ENCODE results near the gene ANKRD11. TPM values are rescaled to one million over a fixed set of nuclear protein-coding genes. Genes with fewer than 3 reads are reported as not detected.
"Not testable (repeated sequence)": the region's sequence is repeated elsewhere in the genome, so short reads cannot be mapped to it uniquely, and the experiment has no call there.

ANKRD11 gene
- total RNA-seq, 1 experiment from 2014 or later, result 34.4 TPM

GRCh38 chr16:89482150-89482816 lies 8.1 kb downstream of the ANKRD11 start:
- no peak for DNase-seq (ENCODE audit: low spot score)

- no peak for DNase-seq (ENCODE audit: low spot score)
Observed at GRCh38 chr16:89481356-89481955, 8.9 kb downstream of the ANKRD11 start.

- DNase-seq (ENCODE audit: low spot score), result no peak
Observed at GRCh38 chr16:89478576-89479221, 11.7 kb downstream of the ANKRD11 start.

- no peak for DNase-seq (ENCODE audit: low spot score)
Observed at GRCh38 chr16:89476811-89477261, 13.5 kb downstream of the ANKRD11 start.

GRCh38 chr16:89476379-89476778 lies 14.0 kb downstream of the ANKRD11 start:
- no peak for DNase-seq (ENCODE audit: low spot score)

- no peak for DNase-seq (ENCODE audit: low spot score)
Observed at GRCh38 chr16:89475144-89475543, 15.2 kb downstream of the ANKRD11 start.

GRCh38 chr16:89473791-89474414 lies 16.5 kb downstream of the ANKRD11 start:
- no peak for DNase-seq (ENCODE audit: low spot score)

- no peak for DNase-seq (ENCODE audit: low spot score)
Observed at GRCh38 chr16:89473136-89473712, 17.1 kb downstream of the ANKRD11 start.

GRCh38 chr16:89472711-89473075 lies 17.7 kb downstream of the ANKRD11 start:
- DNase-seq (ENCODE audit: low spot score), result no peak

GRCh38 chr16:89467382-89467781 lies 23.0 kb downstream of the ANKRD11 start:
- DNase-seq (ENCODE audit: low spot score), result no peak

GRCh38 chr16:89466920-89467319 lies 23.4 kb downstream of the ANKRD11 start:
- no peak for DNase-seq (ENCODE audit: low spot score)

- not testable (repeated sequence) for DNase-seq (ENCODE audit: low spot score)
Observed at GRCh38 chr16:89463312-89463711, 27.0 kb downstream of the ANKRD11 start.

- DNase-seq (ENCODE audit: low spot score), result not testable (repeated sequence)
Observed at GRCh38 chr16:89462639-89463038, 27.7 kb downstream of the ANKRD11 start.

GRCh38 chr16:89461890-89462289 lies 28.5 kb downstream of the ANKRD11 start:
- not testable (repeated sequence) for DNase-seq (ENCODE audit: low spot score)

- no peak for DNase-seq (ENCODE audit: low spot score)
Observed at GRCh38 chr16:89460556-89460955, 29.8 kb downstream of the ANKRD11 start.

GRCh38 chr16:89458967-89459366 lies 31.4 kb downstream of the ANKRD11 start:
- no peak for DNase-seq (ENCODE audit: low spot score)

- DNase-seq (ENCODE audit: low spot score), result no peak
Observed at GRCh38 chr16:89458551-89458950, 31.8 kb downstream of the ANKRD11 start.

- no peak for DNase-seq (ENCODE audit: low spot score)
Observed at GRCh38 chr16:89456419-89456959, 33.9 kb downstream of the ANKRD11 start.

GRCh38 chr16:89455692-89456091 lies 34.7 kb downstream of the ANKRD11 start:
- no peak for DNase-seq (ENCODE audit: low spot score)

- DNase-seq (ENCODE audit: low spot score), result no peak
Observed at GRCh38 chr16:89455178-89455577, 35.2 kb downstream of the ANKRD11 start.

- not testable (repeated sequence) for DNase-seq (ENCODE audit: low spot score)
Observed at GRCh38 chr16:89454378-89455125, 35.8 kb downstream of the ANKRD11 start.
